PC-9 (cell line): Measurements from ENCODE around the gene WRNIP1. TPM values are rescaled to one million over a fixed set of nuclear protein-coding genes. Genes with fewer than 3 reads are reported as not detected.
A peak's percentile ranks its signal among the peaks of the same experiment; 100 is the strongest.

ENCODE experiments used
- BruUV-seq: library from RNA; stranded (reverse); fragments of 400-500 nt; replicated peaks from 2 replicates; lab custom pipeline; 2021; lab: Mats Ljungman, UMichigan
- CTCF ChIA-PET: fragments of 300-600 bp; sonication (Branson Sonifier 250); formaldehyde crosslinking; loops from one replicate; lab custom pipeline; 2022; ENCODE audit warnings: antibody characterized with exemption; lab: Charles Lee
- POLR2A ChIA-PET: fragments of 300-600 bp; sonication (Branson Sonifier 250); formaldehyde crosslinking; loops from one replicate; lab custom pipeline; 2022; ENCODE audit warnings: antibody characterized with exemption; ENCODE audit not compliant: unreplicated experiment; lab: Charles Lee
- DNase-seq, 2 experiments: peaks; one replicate each; pipeline versions ENCODE4 v3.0.0 to v3.0.0-alpha.2; 2015 to 2022; ENCODE audit warnings: mixed read lengths in 1 of 2
- H2AFZ ChIP-seq: fragments of 200-600 bp; sonication (generic); 2 replicates; pipeline ENCODE4 v1.8.1; 2017; ENCODE audit warnings: antibody characterized with exemption
- H3F3A ChIP-seq: fragments of 200-600 bp; sonication (generic); 2 replicates; pipeline ENCODE4 v1.8.1; 2017; ENCODE audit warnings: antibody characterized with exemption, mild to moderate bottlenecking, low read depth; ENCODE audit not compliant: insufficient read depth
- H3K27ac ChIP-seq: fragments of 200-600 bp; sonication (generic); 2 replicates; pipeline ENCODE4 v1.6.1; 2016; ENCODE audit warnings: mixed run types
- H3K27me3 ChIP-seq: fragments of 200-600 bp; sonication (generic); 2 replicates; pipeline ENCODE4 v1.6.1; 2016; ENCODE audit warnings: low read depth, mixed run types; ENCODE audit not compliant: insufficient read depth
- H3K36me3 ChIP-seq: fragments of 200-600 bp; sonication (generic); 2 replicates; pipeline ENCODE4 v1.6.1; 2016; ENCODE audit warnings: low read depth, mixed run types
- H3K4me1 ChIP-seq: fragments of 200-600 bp; sonication (generic); replicated peaks from 2 replicates; pipeline ENCODE4 v1.6.1; 2016; ENCODE audit warnings: mixed run types; ENCODE audit not compliant: insufficient read depth
- H3K4me2 ChIP-seq: fragments of 200-600 bp; sonication (generic); 2 replicates; pipeline ENCODE4 v1.6.1; 2017; ENCODE audit warnings: mixed run types
- H3K4me3 ChIP-seq: fragments of 200-600 bp; sonication (generic); 2 replicates; pipeline ENCODE4 v1.6.1; 2016; ENCODE audit warnings: mixed run types
- H3K79me2 ChIP-seq: fragments of 200-600 bp; sonication (generic); 2 replicates; pipeline ENCODE4 v1.6.1; 2017; ENCODE audit warnings: low read depth, mixed run types
- H3K9me2 ChIP-seq: fragments of 200-600 bp; sonication (generic); 2 replicates; pipeline ENCODE4 v1.8.1; 2017; ENCODE audit warnings: mild to moderate bottlenecking; ENCODE audit not compliant: insufficient read depth
- H3K9me3 ChIP-seq: fragments of 200-600 bp; sonication (generic); 2 replicates; pipeline ENCODE4 v1.8.1; 2016; ENCODE audit warnings: low read depth; ENCODE audit not compliant: insufficient read depth
- H4K20me1 ChIP-seq: fragments of 200-600 bp; sonication (generic); 2 replicates; pipeline ENCODE4 v1.8.1; 2017; ENCODE audit not compliant: insufficient read depth
- EZH2 ChIP-seq: fragments of 200-600 bp; sonication (generic); IDR thresholded peaks from 2 replicates; pipeline ENCODE4 v1.8.0; 2017; ENCODE audit warnings: antibody characterized with exemption, low read depth
- intact Hi-C: fragments of 100-400 bp; cut with micrococcal nuclease; formaldehyde crosslinking; loops from one replicate; pipeline ENCODE4 v1.10.0; 2022; ENCODE audit not compliant: unreplicated experiment
- total RNA-seq: library from RNA; stranded (reverse); gene quantifications from 2 replicates; pipeline ENCODE4 v1.2.3, GENCODE V29; 2021
- TF ChIP-seq, protein P1 (sequence below): fragments of 200-600 bp; sonication (generic); conservative IDR thresholded peaks from 2 replicates; pipeline ENCODE4 v1.6.1; 2017; ENCODE audit warnings: mixed run types, antibody characterized with exemption, mild to moderate bottlenecking, moderate library complexity

Gene WRNIP1
- total RNA-seq, 1 experiment from 2014 or later: 61.4 TPM

DNA sequence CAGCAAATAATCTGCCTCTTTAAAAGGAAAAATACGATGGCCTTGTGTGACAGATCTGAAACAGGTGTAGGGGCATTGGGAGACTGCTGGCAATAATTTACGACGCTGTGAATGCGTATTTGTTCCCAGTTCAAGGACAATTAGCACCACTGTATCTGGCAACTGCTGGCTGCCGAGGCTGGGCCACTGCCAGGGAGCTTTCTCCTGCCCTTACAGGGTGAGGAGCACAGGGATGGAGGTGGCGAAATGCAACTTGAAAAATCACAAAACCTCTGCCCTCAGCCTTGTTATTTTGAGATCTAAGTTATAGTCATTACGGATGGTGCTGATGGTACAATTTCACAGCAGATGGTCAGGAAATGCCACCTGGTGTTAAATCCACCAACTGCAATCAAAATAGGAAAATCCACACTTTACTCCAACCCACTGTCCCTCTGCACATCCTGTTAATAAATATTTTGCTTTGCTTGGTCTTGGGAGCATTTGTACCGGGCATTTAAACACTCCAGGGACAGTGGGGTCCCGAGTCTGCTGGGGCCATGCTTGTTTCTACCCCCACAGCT lies 20.9 kb upstream of the WRNIP1 start:
- H3K4me3 ChIP-seq: no peak overlapping the region
- H3K4me2 ChIP-seq: no peak overlapping the region
- no peak overlapping the region for H2AFZ ChIP-seq
- no peaks in the 10 kb centered on the region for H4K20me1 ChIP-seq
- H3K27ac ChIP-seq: no peak overlapping the region
- H3F3A ChIP-seq: no peaks in the 10 kb centered on the region
- H3K9me3 ChIP-seq: no peaks in the 10 kb centered on the region
- no peaks in the 10 kb centered on the region for H3K36me3 ChIP-seq
- intact Hi-C loops: no loop called here
- CTCF ChIA-PET: no interaction called here
- H3K9me2 ChIP-seq: no peaks in the 10 kb centered on the region
- POLR2A ChIA-PET: interaction anchor here (0.6 kb wide), 1 partner anchor 190 kb away, joined by 4 read pairs; no protein-coding TSS in a partner anchor
- H3K79me2 ChIP-seq: no peaks in the 10 kb centered on the region
- TF ChIP-seq EZH2: no peak
- TF ChIP-seq, protein P1, sequence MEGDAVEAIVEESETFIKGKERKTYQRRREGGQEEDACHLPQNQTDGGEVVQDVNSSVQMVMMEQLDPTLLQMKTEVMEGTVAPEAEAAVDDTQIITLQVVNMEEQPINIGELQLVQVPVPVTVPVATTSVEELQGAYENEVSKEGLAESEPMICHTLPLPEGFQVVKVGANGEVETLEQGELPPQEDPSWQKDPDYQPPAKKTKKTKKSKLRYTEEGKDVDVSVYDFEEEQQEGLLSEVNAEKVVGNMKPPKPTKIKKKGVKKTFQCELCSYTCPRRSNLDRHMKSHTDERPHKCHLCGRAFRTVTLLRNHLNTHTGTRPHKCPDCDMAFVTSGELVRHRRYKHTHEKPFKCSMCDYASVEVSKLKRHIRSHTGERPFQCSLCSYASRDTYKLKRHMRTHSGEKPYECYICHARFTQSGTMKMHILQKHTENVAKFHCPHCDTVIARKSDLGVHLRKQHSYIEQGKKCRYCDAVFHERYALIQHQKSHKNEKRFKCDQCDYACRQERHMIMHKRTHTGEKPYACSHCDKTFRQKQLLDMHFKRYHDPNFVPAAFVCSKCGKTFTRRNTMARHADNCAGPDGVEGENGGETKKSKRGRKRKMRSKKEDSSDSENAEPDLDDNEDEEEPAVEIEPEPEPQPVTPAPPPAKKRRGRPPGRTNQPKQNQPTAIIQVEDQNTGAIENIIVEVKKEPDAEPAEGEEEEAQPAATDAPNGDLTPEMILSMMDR: peak; percentile 21; the same call in 1 of the 2 replicates
- DNase-seq: no peak
- no TSS peak for BruUV-seq
- H3K27me3 ChIP-seq: no peaks in the 10 kb centered on the region
- H3K4me1 ChIP-seq: no peaks in the 10 kb centered on the region

DNA sequence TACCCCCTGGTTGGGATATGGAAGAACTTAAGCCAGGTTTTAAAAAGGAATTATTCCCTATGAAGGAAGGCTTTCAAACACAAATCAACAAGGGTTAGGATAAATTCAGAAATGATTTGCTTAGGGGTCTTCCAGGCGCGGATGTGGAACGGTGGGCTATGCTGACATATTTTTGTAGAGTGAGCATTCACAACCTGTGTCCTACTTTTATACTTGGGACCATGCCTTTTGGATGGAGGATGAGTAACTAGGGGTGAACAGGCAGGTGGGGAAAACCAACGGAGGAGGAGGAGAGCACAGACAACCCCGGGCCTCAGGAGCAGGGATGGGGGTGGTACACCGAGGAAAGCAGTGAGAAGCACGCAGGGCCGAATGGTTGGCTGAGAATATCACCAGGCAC lies 20.4 kb upstream of the WRNIP1 start:
- no peak overlapping the region for H2AFZ ChIP-seq
- H3K9me2 ChIP-seq: no peaks in the 10 kb centered on the region
- TF ChIP-seq, protein P1: no peak
- no peak for TF ChIP-seq EZH2
- no peaks in the 10 kb centered on the region for H3K79me2 ChIP-seq
- POLR2A ChIA-PET: interaction anchor here (0.6 kb wide), 1 partner anchor 190 kb away, joined by 4 read pairs; no protein-coding TSS in a partner anchor
- no peaks in the 10 kb centered on the region for H3K4me1 ChIP-seq
- no peak overlapping the region for H3K4me3 ChIP-seq
- no peaks in the 10 kb centered on the region for H3K36me3 ChIP-seq
- no peak for DNase-seq
- H3K27ac ChIP-seq: no peak overlapping the region
- BruUV-seq: no TSS peak
- intact Hi-C loops: no loop called here
- no peak overlapping the region for H3K4me2 ChIP-seq
- CTCF ChIA-PET: no interaction called here
- H4K20me1 ChIP-seq: no peaks in the 10 kb centered on the region
- H3K27me3 ChIP-seq: no peaks in the 10 kb centered on the region
- no peaks in the 10 kb centered on the region for H3K9me3 ChIP-seq
- H3F3A ChIP-seq: no peaks in the 10 kb centered on the region

DNA sequence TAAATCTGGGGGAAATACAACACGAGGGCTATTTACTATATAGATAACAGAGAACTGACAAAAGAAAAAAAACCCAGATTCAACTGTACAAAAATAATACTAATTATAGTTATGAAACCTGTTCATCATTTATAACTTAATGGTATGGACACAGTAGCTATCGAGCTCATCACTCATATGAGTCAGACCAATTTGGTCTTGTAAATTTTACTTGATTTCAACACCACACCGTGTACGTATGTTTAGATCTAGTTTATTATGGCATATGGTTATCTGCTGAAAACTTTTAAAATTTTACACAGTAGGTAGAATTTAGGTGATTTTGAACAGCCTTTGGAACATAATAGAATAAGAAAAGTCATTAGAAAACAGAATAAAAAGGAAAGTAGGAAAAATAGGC lies 19.9 kb upstream of the WRNIP1 start:
- Histone ChIP-seq H3K4me1 (no peaks in the 10 kb centered on the region), H3K27me3 (no peaks in the 10 kb centered on the region), H3K9me2 (no peaks in the 10 kb centered on the region), H3K36me3 (no peaks in the 10 kb centered on the region), H3K4me2 (no peak overlapping the region), H3K4me3 (no peak overlapping the region), H2AFZ (no peak overlapping the region), H3K9me3 (no peaks in the 10 kb centered on the region), H3K79me2 (no peaks in the 10 kb centered on the region), H3F3A (no peaks in the 10 kb centered on the region), H4K20me1 (no peaks in the 10 kb centered on the region), H3K27ac (no peak overlapping the region)
- POLR2A ChIA-PET: no interaction called here
- CTCF ChIA-PET: interaction anchor here (0.7 kb wide), 1 partner anchor 130 kb away, joined by 7 read pairs; no protein-coding TSS in a partner anchor
- DNase-seq: no peak
- TF ChIP-seq EZH2: no peak
- TF ChIP-seq, protein P1: no peak
- intact Hi-C loops: no loop called here
- no TSS peak for BruUV-seq
